UCSD-AML1 (cell line): Measurements from ENCODE around the gene KIAA1671.
"Not testable (repeated sequence)": the region's sequence is repeated elsewhere in the genome, so short reads cannot be mapped to it uniquely, and the experiment has no call there.

Experiments
- DNase-seq: peaks from one replicate; lab custom pipeline; 2025; ENCODE audit not compliant: unreplicated experiment; lab: John Stamatoyannopoulos, UW

Gene KIAA1671

DNA sequence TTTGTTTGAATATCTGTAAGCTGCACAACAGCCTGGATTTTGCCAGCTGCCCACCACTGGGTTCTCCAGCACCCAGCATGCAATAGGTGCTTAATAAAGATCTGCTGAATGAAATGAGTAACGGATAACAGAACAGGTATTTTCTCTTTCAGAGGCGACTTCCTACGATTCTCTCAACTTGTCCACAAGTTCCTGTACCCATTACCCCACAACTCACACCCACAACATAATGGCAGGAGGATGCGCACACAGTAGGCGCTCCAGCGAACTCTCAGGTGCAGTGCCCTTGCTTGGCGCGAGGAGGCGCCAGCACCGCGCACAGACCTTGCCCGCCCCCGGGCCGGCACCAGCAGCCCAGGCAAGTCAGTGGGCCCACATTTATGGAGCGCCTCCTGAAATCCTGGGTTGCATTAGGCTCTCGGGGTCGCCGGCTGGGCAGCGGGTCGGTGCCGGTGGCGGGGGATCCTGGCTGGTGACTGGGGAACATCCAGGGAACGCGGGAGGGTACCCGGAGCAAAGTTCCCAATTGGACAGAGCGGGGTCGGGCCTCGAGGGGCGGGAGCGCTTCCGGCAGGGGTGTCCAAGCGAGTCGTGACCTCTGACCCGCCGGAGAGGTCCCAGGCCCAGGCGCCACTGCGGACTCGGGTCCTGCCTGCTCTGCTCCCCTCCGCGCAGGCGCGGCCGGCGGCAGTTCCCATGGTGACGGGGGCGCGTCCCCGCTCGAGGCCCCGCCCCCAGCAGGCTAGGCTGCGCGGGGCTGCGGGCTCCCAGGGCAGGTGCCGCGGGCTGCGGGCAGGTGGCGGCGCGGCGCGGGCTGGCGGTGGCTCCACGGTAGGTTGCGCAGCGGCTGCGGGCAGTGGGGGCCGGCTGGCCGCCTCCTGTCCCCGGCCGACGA lies at the start of gene KIAA1671:
Gene KIAA1671 (plus strand): TSS at position 775 of the 895 bp plus-strand sequence. CDS start 75,284 bp downstream, outside the sequence.
- DNase-seq = peak; percentile 86

DNA sequence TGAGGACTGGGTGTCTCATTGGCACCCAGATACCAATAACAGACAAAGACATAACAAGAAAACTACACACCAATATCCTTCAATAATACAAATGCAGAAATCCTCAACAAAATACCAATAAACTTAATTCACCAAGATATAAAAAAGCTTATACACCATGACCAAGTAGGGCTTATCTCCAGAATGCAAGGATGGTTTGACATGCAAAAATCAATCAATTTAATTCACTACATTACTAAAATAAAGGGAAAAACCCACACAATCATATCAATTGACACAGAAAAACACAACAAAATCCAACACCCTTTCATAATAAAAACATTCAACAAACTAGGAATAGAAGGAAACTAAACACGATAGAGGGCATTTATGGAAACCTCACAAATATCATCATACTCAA lies 46.6 kb upstream of the KIAA1671 start:
- no peak for DNase-seq

- not testable (repeated sequence) for DNase-seq
Measured at GRCh38 chr22:24907101-24907500, 45.4 kb upstream of the KIAA1671 start.

DNA sequence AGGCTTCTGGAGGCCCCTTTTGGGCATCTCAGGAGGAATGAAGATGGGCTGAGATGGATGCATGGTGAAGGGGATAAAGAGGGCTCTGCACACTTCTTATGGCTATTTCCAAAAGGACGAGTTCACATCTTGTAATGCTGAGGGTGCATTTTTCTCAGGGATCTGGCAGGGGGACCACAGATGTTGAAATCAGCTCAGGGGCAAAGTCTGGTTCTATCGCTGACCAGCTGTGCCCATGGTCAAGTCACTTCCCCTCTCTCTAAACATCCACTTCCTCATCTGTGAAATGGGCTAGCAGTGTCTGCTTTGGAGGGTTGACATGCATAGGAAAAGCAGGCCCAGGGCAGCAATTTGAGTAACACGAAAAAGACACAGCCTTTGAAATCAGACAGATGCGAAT lies 32.5 kb upstream of the KIAA1671 start:
- DNase-seq = no peak

- DNase-seq = no peak
Measured at GRCh38 chr22:24925586-24926427, 26.7 kb upstream of the KIAA1671 start.

- DNase-seq = no peak
Measured at GRCh38 chr22:24926428-24926725, 26.1 kb upstream of the KIAA1671 start.

- no peak for DNase-seq
Measured at GRCh38 chr22:24926849-24927579, 25.5 kb upstream of the KIAA1671 start.

GRCh38 chr22:24928322-24928721 lies 24.2 kb upstream of the KIAA1671 start:
- no peak for DNase-seq

- DNase-seq = no peak
Measured at GRCh38 chr22:24930678-24931077, 21.8 kb upstream of the KIAA1671 start.

- DNase-seq = no peak
Measured at GRCh38 chr22:24935771-24936483, 16.6 kb upstream of the KIAA1671 start.

DNA sequence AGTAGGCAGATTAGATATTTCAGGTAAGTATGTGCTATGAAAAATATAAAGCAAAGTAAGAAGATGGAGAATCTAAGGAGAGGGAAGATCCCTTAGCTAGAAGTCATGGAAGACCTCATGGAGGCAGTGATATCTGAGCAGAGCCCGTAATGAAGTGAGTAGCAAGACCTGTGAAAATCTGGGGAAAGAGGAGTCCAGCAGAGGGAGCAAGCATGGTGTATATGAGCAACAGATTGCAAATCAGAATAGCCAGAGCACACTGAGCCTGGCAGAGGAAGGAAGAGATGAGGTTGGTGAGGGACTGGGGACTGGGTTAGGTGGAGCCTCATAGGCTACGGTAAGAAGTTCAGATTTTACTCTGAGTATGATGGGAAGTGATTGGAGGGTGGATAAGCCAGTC lies 15.4 kb upstream of the KIAA1671 start:
- no peak for DNase-seq

GRCh38 chr22:24938741-24939341 lies 13.7 kb upstream of the KIAA1671 start:
- DNase-seq = no peak

GRCh38 chr22:24942301-24942700 lies 10.2 kb upstream of the KIAA1671 start:
- DNase-seq = no peak

DNA sequence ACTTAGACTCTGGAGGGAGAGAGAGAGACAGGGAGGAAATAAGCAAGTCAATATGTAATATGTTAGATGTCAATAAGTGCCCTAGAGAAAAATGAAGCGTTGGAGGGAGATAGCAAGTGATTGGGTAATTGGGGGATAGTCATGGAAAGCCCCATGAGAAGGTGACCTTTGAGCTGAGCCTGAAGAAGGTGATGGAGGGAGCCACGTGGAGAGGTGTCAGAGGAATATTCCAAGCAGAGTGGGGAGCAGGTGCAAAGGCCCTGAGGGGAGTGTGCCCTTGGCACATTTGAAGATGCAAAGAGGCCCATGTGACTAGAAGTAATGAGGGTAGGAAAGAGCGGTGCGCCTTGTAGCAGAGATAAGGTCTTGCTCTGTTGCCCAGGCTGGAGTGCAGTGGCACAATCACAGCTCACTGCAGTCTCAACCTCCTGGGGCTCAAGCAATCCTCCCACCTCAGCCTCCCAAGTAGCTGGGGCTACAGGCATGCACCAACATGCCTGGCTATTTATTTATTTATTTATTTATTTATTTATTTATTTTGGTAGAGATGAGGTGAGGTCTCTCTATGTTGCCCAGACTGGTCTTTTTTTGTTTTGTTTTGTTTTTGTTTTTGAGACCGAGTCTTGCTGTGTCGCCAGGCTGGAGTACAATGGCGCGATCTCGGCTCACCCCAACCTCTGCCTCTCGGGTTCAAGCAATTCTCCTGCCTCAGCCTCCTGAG lies 8.1 kb upstream of the KIAA1671 start:
- no peak for DNase-seq

DNA sequence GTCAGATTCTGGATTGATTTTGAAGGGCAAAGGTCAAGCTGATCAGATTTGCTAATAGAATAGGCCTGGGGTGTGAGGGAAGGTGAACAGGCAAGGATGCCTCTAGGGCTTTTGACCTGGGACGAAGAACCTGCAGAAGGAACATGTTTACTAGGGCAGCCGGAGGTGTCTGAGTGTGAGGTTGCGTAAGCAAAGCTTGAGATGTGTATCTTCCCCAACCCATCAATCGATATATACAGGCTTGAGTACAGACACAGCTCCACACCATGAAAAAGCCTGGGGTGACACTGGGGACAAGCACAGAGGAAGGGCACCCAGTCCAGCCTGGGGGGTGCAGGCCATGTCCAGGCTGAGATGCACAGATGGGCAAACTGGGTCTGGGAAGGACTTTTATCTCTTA lies 7.1 kb upstream of the KIAA1671 start:
- no peak for DNase-seq

GRCh38 chr22:24947383-24947782 lies 5.1 kb upstream of the KIAA1671 start:
- no peak for DNase-seq

DNA sequence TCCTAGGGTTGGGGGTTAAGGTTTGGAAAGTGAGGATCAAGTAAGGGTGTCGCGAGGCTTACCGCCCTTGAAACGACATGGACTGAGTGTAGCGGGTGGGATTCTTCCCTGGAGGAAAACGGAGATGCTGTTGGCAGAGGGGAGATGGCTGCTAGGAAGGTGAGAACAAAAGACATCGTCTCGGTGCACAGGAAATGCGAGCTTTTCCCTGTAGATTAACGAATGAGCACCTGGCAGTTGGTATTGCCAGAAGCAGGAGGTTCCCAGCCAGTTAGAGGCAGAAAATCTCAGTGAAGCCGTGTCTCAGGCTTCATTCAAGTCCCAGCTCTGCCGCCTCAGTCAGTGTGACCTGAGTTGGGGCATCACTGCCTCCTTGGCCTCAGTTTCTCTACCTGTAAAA lies 4.6 kb upstream of the KIAA1671 start:
- DNase-seq = no peak

- DNase-seq = no peak
Measured at GRCh38 chr22:24948356-24949202, 3.9 kb upstream of the KIAA1671 start.
